Endothelial cell of umbilical vein (primary cell): Measurements from ENCODE around the gene PLBD1. TPM values are rescaled to one million over a fixed set of nuclear protein-coding genes. Genes with fewer than 3 reads are reported as not detected.

Experiments
- BruUV-seq: library from RNA; stranded (reverse); fragments of 400-500 nt; replicated peaks from 2 replicates; lab custom pipeline; 2021; lab: Mats Ljungman, UMichigan
- CTCF ChIA-PET: fragments of 300-600, 350-600 bp; sonication (Branson Sonifier 250); formaldehyde crosslinking; loops from one replicate; lab custom pipeline; 2021; ENCODE audit warnings: antibody characterized with exemption, inconsistent platforms; lab: Charles Lee
- POLR2A ChIA-PET: fragments of 300-600, 350-600 bp; sonication (Branson Sonifier 250); formaldehyde crosslinking; loops from one replicate; lab custom pipeline; 2021; ENCODE audit warnings: antibody characterized with exemption, inconsistent platforms; lab: Charles Lee
- DNase-seq: peaks from one replicate; pipeline ENCODE4 v3.0.0-alpha.2; 2011; ENCODE audit warnings: low read depth, low spot score
- FAIRE-seq: peaks from 2 replicates; lab custom pipeline; 2011; peaks lifted over from hg19 to GRCh38; lab: Jason Lieb, UNC
- H2AFZ ChIP-seq: 2 replicates; pipeline ENCODE4 v1.6.0; 2012; ENCODE audit warnings: low read depth, low read length, control low read depth, inconsistent platforms
- H3K27ac ChIP-seq: 2 replicates; pipeline ENCODE4 v1.5.1; 2011; ENCODE audit warnings: low read depth, mild to moderate bottlenecking, control low read depth, low read length, moderate library complexity; ENCODE audit not compliant: insufficient read depth
- H3K27me3 ChIP-seq, 2 experiments: 2 replicates each; pipeline versions ENCODE4 v1.6.0 to v1.6.1; 2011; ENCODE audit warnings: low read length in 2 of 2, mixed read lengths in 1 of 2; ENCODE audit not compliant: control insufficient read depth in 2 of 2, insufficient read depth in 2 of 2
- H3K36me3 ChIP-seq, 2 experiments: 2 replicates in 1 of 2; 3 replicates in 1 of 2; pipeline ENCODE4 v1.5.1; 2011; ENCODE audit warnings: low read length in 2 of 2, mild to moderate bottlenecking in 1 of 2, moderate library complexity in 1 of 2; ENCODE audit not compliant: control insufficient read depth in 2 of 2, insufficient read depth in 2 of 2; ENCODE audit errors: extremely low read depth in 1 of 2
- H3K4me1 ChIP-seq: 3 replicates; pipeline ENCODE4 v1.5.1; 2011; ENCODE audit warnings: mild to moderate bottlenecking, low read length; ENCODE audit not compliant: control insufficient read depth, insufficient read depth; ENCODE audit errors: extremely low read depth
- H3K4me2 ChIP-seq: 2 replicates; pipeline ENCODE4 v1.6.1; 2011; ENCODE audit warnings: low read length, control low read depth, mixed read lengths; ENCODE audit not compliant: insufficient read depth
- H3K4me3 ChIP-seq, 3 experiments: fragments of 200-600 bp in 1 of 3; sonication (generic), shearing (Covaris generic) in 1 of 3; replicated peaks in 1 of 3; 2 replicates each; pipeline ENCODE4 v1.5.1; 2011 to 2016; ENCODE audit warnings: control low read depth in 3 of 3, low read length in 3 of 3, mild to moderate bottlenecking in 2 of 3, inconsistent platforms in 1 of 3, low read depth in 1 of 3, moderate library complexity in 1 of 3; ENCODE audit not compliant: insufficient read depth in 1 of 3
- H3K79me2 ChIP-seq: 2 replicates; pipeline ENCODE4 v1.6.0; 2012; ENCODE audit warnings: low read length, inconsistent platforms; ENCODE audit not compliant: control insufficient read depth, insufficient read depth
- H3K9ac ChIP-seq: replicated peaks from 2 replicates; pipeline ENCODE3; 2011; ENCODE audit warnings: low read length, control low read depth; ENCODE audit not compliant: insufficient read depth; ENCODE audit errors: extremely low read depth
- H3K9me1 ChIP-seq: replicated peaks from 3 replicates; pipeline ENCODE4 v1.6.0; 2011; ENCODE audit warnings: mild to moderate bottlenecking, low read length; ENCODE audit not compliant: control insufficient read depth, insufficient read depth; ENCODE audit errors: extremely low read depth
- H3K9me3 ChIP-seq: replicated peaks from 2 replicates; pipeline ENCODE4 v1.5.1; 2012; ENCODE audit warnings: low read length, inconsistent platforms; ENCODE audit not compliant: control insufficient read depth, insufficient read depth
- H4K20me1 ChIP-seq: replicated peaks from 2 replicates; pipeline ENCODE3; 2011; ENCODE audit warnings: mild to moderate bottlenecking, low read length; ENCODE audit not compliant: control insufficient read depth, insufficient read depth; ENCODE audit errors: extremely low read depth
- EZH2 ChIP-seq: IDR thresholded peaks from 2 replicates; pipeline ENCODE4 v1.6.1; 2012; ENCODE audit warnings: borderline replicate concordance, low read depth, mild to moderate bottlenecking, moderate library complexity, low read length, inconsistent platforms; ENCODE audit not compliant: severe bottlenecking
- FOS ChIP-seq: IDR thresholded peaks from 2 replicates; pipeline ENCODE4 v1.6.1; 2011; ENCODE audit warnings: mild to moderate bottlenecking, low read length, moderate library complexity, borderline replicate concordance; ENCODE audit not compliant: insufficient read depth
- GATA2 ChIP-seq: IDR thresholded peaks from 2 replicates; pipeline ENCODE4 v1.7.0; 2011; ENCODE audit warnings: low read depth, mild to moderate bottlenecking, moderate library complexity, mixed read lengths, low read length; ENCODE audit not compliant: insufficient read length, insufficient read depth
- JUN ChIP-seq: IDR thresholded peaks from 2 replicates; pipeline ENCODE4 v1.6.1; 2011; ENCODE audit warnings: borderline replicate concordance, low read depth; ENCODE audit not compliant: insufficient read length, insufficient read depth
- MYC ChIP-seq: IDR thresholded peaks from one replicate; pipeline ENCODE4 v1.6.1; 2011; ENCODE audit warnings: mild to moderate bottlenecking, low read depth, low read length
- POLR2A ChIP-seq: IDR thresholded peaks from 2 replicates; pipeline ENCODE4 v1.6.1; 2012; ENCODE audit warnings: low read depth, mild to moderate bottlenecking, control low read depth, low read length
- POLR2AphosphoS5 ChIP-seq: IDR thresholded peaks from 2 replicates; pipeline ENCODE4 v1.6.1; 2012; ENCODE audit warnings: low read depth, mild to moderate bottlenecking, control low read depth, low read length, moderate library complexity; ENCODE audit not compliant: insufficient read depth
- dilution Hi-C: fragments of 300-500 bp; cut with MboI; formaldehyde crosslinking; loops from one replicate; pipeline ENCODE4 v1.15.0; 2019; ENCODE audit warnings: low sequenced_read_pairs; ENCODE audit not compliant: extremely low pct_ligation_motif_present
- intact Hi-C: fragments of 100-400 bp; cut with micrococcal nuclease; formaldehyde crosslinking; loops from one replicate; pipeline ENCODE4 v1.10.0; 2022
- polyA plus RNA-seq, 4 experiments: library from polyadenylated mRNA; depleted of rRNA in 3 of 4; stranded (reverse) in 3 of 4; unstranded in 1 of 4; fragments of >200 nt; gene quantifications; 2 replicates each; pipeline versions ENCODE4 v1.2.1 to v1.2.3, GENCODE V29; 2011 to 2012; ENCODE audit warnings: missing spikeins in 1 of 4
- total RNA-seq: library from RNA; stranded (reverse); gene quantifications from 2 replicates; pipeline ENCODE4 v1.2.3, GENCODE V29; 2021
- TF ChIP-seq, protein P1 (sequence below): IDR thresholded peaks from 2 replicates; pipeline ENCODE4 v1.6.1; 2011; ENCODE audit not compliant: insufficient read depth, insufficient read length
- TF ChIP-seq, protein P2 (sequence below), 2 donors: IDR thresholded peaks; 1 replicate in 1 of 2; 2 replicates in 1 of 2; pipeline ENCODE4 v1.5.1; 2011; ENCODE audit warnings: low read length in 2 of 2, mild to moderate bottlenecking in 2 of 2, moderate library complexity in 2 of 2, control low read depth in 1 of 2, inconsistent platforms in 1 of 2, low read depth in 1 of 2; ENCODE audit not compliant: insufficient read depth in 1 of 2; ENCODE audit errors: extremely low read depth in 1 of 2

PLBD1 gene
- total and polyA plus RNA-seq, 2 donors (not counting 3 experiments of a cell fraction or from before 2014, with no cell fraction given) = 0.04 TPM; not detected in 1

DNA sequence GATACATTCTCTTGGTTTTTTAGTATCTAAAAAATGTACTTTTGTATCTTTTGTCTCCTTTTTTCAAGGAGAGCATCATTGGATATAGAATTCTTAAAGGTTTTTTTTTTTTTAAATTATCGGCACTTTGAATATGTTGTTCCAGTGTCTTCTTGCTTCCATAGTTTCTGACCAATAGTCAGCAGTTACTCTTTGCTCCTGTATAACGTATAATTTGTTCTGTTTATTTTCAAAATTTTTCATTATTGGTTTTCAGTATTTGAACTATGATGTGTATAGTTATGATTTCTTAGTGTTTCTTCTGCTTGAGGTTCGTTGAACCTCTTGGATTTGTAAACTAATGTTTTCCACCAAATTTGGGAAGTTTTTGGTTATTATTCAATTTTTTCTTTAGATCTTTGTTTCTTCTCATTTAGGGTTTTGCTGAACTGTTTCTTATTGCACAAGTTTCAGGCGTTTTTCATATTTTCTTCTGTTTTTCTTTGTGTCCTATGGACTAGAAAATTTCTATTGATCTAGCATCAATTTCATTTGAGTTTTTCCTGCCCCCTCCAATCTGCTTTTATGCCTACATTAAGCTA is 93.9 kb downstream of the PLBD1 start:
- POLR2A ChIA-PET = no interaction called here
- Histone ChIP-seq H3K27ac (no peak overlapping the region), H3K9me1 (peaks cover 3% of the 10 kb centered on the region), H2AFZ (no peak overlapping the region), H3K4me2 (no peak overlapping the region), H3K4me3 (no peak overlapping the region), H3K4me1 (no peaks in the 10 kb centered on the region), H3K36me3 (peaks cover 8 to 9% of the 10 kb centered on the region in 2 experiments), H3K27me3 (no peaks in the 10 kb centered on the region), H3K9me3 (peaks cover 5% of the 10 kb centered on the region), H3K9ac (no peak overlapping the region), H3K79me2 (peaks cover 5% of the 10 kb centered on the region), H4K20me1 (no peaks in the 10 kb centered on the region)
- CTCF ChIA-PET = interaction anchor here (0.6 to 0.7 kb wide), 2 partner anchors 45 to 235 kb away, joined by 3 read pairs; no protein-coding TSS in a partner anchor
- FAIRE-seq = no peak
- DNase-seq = no peak
- dilution Hi-C loops = no loop called here
- intact Hi-C loops = no loop called here
- TF ChIP-seq GATA2 (no peak), MYC (no peak), EZH2 (no peak), POLR2AphosphoS5 (no peak), FOS (no peak), JUN (no peak), POLR2A (no peak)
- TF ChIP-seq, protein P1, sequence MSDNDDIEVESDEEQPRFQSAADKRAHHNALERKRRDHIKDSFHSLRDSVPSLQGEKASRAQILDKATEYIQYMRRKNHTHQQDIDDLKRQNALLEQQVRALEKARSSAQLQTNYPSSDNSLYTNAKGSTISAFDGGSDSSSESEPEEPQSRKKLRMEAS = no peak
- TF ChIP-seq, protein P2, sequence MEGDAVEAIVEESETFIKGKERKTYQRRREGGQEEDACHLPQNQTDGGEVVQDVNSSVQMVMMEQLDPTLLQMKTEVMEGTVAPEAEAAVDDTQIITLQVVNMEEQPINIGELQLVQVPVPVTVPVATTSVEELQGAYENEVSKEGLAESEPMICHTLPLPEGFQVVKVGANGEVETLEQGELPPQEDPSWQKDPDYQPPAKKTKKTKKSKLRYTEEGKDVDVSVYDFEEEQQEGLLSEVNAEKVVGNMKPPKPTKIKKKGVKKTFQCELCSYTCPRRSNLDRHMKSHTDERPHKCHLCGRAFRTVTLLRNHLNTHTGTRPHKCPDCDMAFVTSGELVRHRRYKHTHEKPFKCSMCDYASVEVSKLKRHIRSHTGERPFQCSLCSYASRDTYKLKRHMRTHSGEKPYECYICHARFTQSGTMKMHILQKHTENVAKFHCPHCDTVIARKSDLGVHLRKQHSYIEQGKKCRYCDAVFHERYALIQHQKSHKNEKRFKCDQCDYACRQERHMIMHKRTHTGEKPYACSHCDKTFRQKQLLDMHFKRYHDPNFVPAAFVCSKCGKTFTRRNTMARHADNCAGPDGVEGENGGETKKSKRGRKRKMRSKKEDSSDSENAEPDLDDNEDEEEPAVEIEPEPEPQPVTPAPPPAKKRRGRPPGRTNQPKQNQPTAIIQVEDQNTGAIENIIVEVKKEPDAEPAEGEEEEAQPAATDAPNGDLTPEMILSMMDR (IDR thresholded peaks at IDR 0.05; ENCODE audit: extremely low read depth in 1 of 2, insufficient read depth in 1 of 2, low read depth in 1 of 2, low read length in 2 of 2) = no peak
- no TSS peak for BruUV-seq
